H1 (cell line): ENCODE data around the gene MAGI2. TPM values are rescaled to one million over a fixed set of nuclear protein-coding genes. Genes with fewer than 3 reads are reported as not detected.

Experiments
- CTCF ChIA-PET: fragments of 300-600 bp; sonication (Branson Sonifier 250); formaldehyde crosslinking; loops from one replicate; lab custom pipeline; 2021; ENCODE audit not compliant: partially characterized antibody; lab: Charles Lee
- POLR2A ChIA-PET: fragments of 300-600 bp; sonication (Branson Sonifier 250); formaldehyde crosslinking; loops from one replicate; lab custom pipeline; 2021; ENCODE audit warnings: inconsistent platforms; ENCODE audit not compliant: partially characterized antibody; lab: Charles Lee
- DNase-seq, 2 experiments: peaks; one replicate each; pipeline versions ENCODE4 v3.0.0 to v3.0.0-alpha.2; 2010 to 2022; ENCODE audit warnings: low spot score in 2 of 2, low read depth in 1 of 2, mixed read lengths in 1 of 2
- FAIRE-seq: peaks from 2 replicates; lab custom pipeline; 2011; peaks lifted over from hg19 to GRCh38; lab: Jason Lieb, UNC
- H2AFZ ChIP-seq: 2 replicates; pipeline ENCODE4 v1.8.1; 2012; ENCODE audit warnings: low read length, inconsistent platforms
- H2AK5ac ChIP-seq: 2 replicates; pipeline ENCODE4 v1.6.1; 2013; ENCODE audit warnings: low read depth, low read length
- H2BK120ac ChIP-seq: replicated peaks from 2 replicates; pipeline ENCODE3; 2013; ENCODE audit warnings: low read depth, low read length, inconsistent platforms
- H2BK12ac ChIP-seq: 2 replicates; pipeline ENCODE4 v1.6.1; 2013; ENCODE audit warnings: low read depth, low read length
- H2BK15ac ChIP-seq: 2 replicates; pipeline ENCODE4 v1.6.1; 2013; ENCODE audit warnings: low read length
- H2BK20ac ChIP-seq: 2 replicates; pipeline ENCODE4 v1.6.1; 2013; ENCODE audit warnings: low read length
- H2BK5ac ChIP-seq: 2 replicates; pipeline ENCODE4 v1.6.1; 2013; ENCODE audit warnings: low read depth, low read length
- H3K14ac ChIP-seq: 2 replicates; pipeline ENCODE4 v1.6.1; 2013; ENCODE audit warnings: inconsistent platforms; ENCODE audit not compliant: insufficient read length
- H3K18ac ChIP-seq: 2 replicates; pipeline ENCODE4 v1.6.1; 2013; ENCODE audit warnings: low read length; ENCODE audit errors: extremely low read depth
- H3K23ac ChIP-seq: 2 replicates; pipeline ENCODE4 v1.6.1; 2013; ENCODE audit warnings: inconsistent platforms; ENCODE audit not compliant: insufficient read length
- H3K23me2 ChIP-seq: 2 replicates; pipeline ENCODE4 v1.6.1; 2013; ENCODE audit warnings: low read depth, low read length
- H3K27ac ChIP-seq: 2 replicates; pipeline ENCODE4 v1.6.1; 2011; ENCODE audit warnings: low read depth, low read length, inconsistent platforms
- H3K27me3 ChIP-seq, 4 experiments: replicated peaks in 1 of 4; 1 replicate in 1 of 4; 2 replicates in 3 of 4; pipeline versions ENCODE4 v1.6.1 to v1.8.1; 2011 to 2013; ENCODE audit warnings: low read length in 3 of 4, mild to moderate bottlenecking in 3 of 4, inconsistent platforms in 2 of 4, mixed read lengths in 2 of 4, moderate library complexity in 1 of 4; ENCODE audit not compliant: control insufficient read depth in 3 of 4, insufficient read depth in 3 of 4; ENCODE audit errors: extremely low read depth in 1 of 4
- H3K36me3 ChIP-seq, 4 experiments: 2 replicates each; pipeline versions ENCODE4 v1.6.1 to v1.8.1; 2011 to 2013; ENCODE audit warnings: mild to moderate bottlenecking in 4 of 4, low read length in 3 of 4, moderate library complexity in 2 of 4, control low read depth in 1 of 4, inconsistent platforms in 1 of 4; ENCODE audit not compliant: insufficient read depth in 4 of 4, control insufficient read depth in 2 of 4
- H3K4ac ChIP-seq: replicated peaks from 2 replicates; pipeline ENCODE3; 2013; ENCODE audit warnings: low read length, low read depth, mixed read lengths, inconsistent platforms; ENCODE audit not compliant: insufficient read length
- H3K4me1 ChIP-seq, 4 experiments: replicated peaks in 1 of 4; 1 replicate in 1 of 4; 2 replicates in 3 of 4; pipeline versions ENCODE4 v1.6.1 to v1.8.1; 2011 to 2013; ENCODE audit warnings: low read length in 3 of 4, inconsistent platforms in 2 of 4, mixed read lengths in 1 of 4; ENCODE audit not compliant: insufficient read depth in 4 of 4, control insufficient read depth in 3 of 4
- H3K4me2 ChIP-seq, 2 experiments: 2 replicates each; pipeline versions ENCODE4 v1.6.1 to v1.8.1; 2011 to 2013; ENCODE audit warnings: low read depth in 2 of 2, low read length in 2 of 2, control low read depth in 1 of 2, inconsistent platforms in 1 of 2, mild to moderate bottlenecking in 1 of 2; ENCODE audit not compliant: insufficient read depth in 1 of 2
- H3K4me3 ChIP-seq, 4 experiments: fragments of 200-600, 300-600 bp in 1 of 4; sonication (generic), shearing (Covaris generic), sonication (Bioruptor Twin) in 1 of 4; 2 replicates each; pipeline versions ENCODE4 v1.5.1 to v1.8.1; 2011 to 2016; ENCODE audit warnings: low read length in 4 of 4, low read depth in 3 of 4, control low read depth in 2 of 4, inconsistent platforms in 2 of 4, mild to moderate bottlenecking in 2 of 4, mixed read lengths in 1 of 4, moderate library complexity in 1 of 4; ENCODE audit not compliant: insufficient read depth in 2 of 4; ENCODE audit errors: extremely low read depth in 1 of 4
- H3K56ac ChIP-seq: replicated peaks from 2 replicates; pipeline ENCODE3; 2013; ENCODE audit warnings: low read depth, mild to moderate bottlenecking, mixed read lengths, low read length, inconsistent platforms; ENCODE audit not compliant: insufficient read length
- H3K79me1 ChIP-seq: 2 replicates; pipeline ENCODE4 v1.6.1; 2013; ENCODE audit warnings: low read depth, low read length, control low read depth
- H3K79me2 ChIP-seq, 2 experiments: 2 replicates each; pipeline versions ENCODE4 v1.6.1 to v1.8.1; 2012 to 2013; ENCODE audit warnings: low read length in 2 of 2, mild to moderate bottlenecking in 2 of 2, inconsistent platforms in 1 of 2; ENCODE audit not compliant: insufficient read depth in 2 of 2, control insufficient read depth in 1 of 2
- H3K9ac ChIP-seq, 4 experiments: replicated peaks in 1 of 4; 1 replicate in 1 of 4; 2 replicates in 3 of 4; pipeline versions ENCODE4 v1.6.1 to v1.8.1; 2011 to 2013; ENCODE audit warnings: low read depth in 3 of 4, low read length in 3 of 4, control low read depth in 2 of 4, mild to moderate bottlenecking in 2 of 4, moderate library complexity in 2 of 4, inconsistent platforms in 1 of 4; ENCODE audit errors: extremely low read depth in 1 of 4
- H3K9me3 ChIP-seq, 2 experiments: 2 replicates each; pipeline versions ENCODE4 v1.6.1 to v1.8.1; 2012 to 2013; ENCODE audit warnings: mild to moderate bottlenecking in 2 of 2, moderate library complexity in 2 of 2, control low read depth in 1 of 2, inconsistent platforms in 1 of 2, low read depth in 1 of 2, low read length in 1 of 2, mixed read lengths in 1 of 2; ENCODE audit not compliant: insufficient read depth in 2 of 2
- H4K20me1 ChIP-seq, 2 experiments: replicated peaks in 1 of 2; 2 replicates each; pipeline versions ENCODE3 to v1.8.1; 2011 to 2013; ENCODE audit warnings: inconsistent platforms in 2 of 2, low read length in 2 of 2, mild to moderate bottlenecking in 1 of 2; ENCODE audit not compliant: insufficient read depth in 2 of 2, control insufficient read depth in 1 of 2
- H4K5ac ChIP-seq: 2 replicates; pipeline ENCODE4 v1.6.1; 2013; ENCODE audit warnings: low read length, low read depth, mixed read lengths, inconsistent platforms; ENCODE audit not compliant: insufficient read length
- H4K8ac ChIP-seq: 2 replicates; pipeline ENCODE4 v1.8.0; 2013; ENCODE audit warnings: mild to moderate bottlenecking, moderate library complexity, low read length, inconsistent platforms; ENCODE audit not compliant: insufficient read depth; ENCODE audit errors: extremely low read depth
- H4K91ac ChIP-seq: replicated peaks from 2 replicates; pipeline ENCODE3; 2013; ENCODE audit warnings: low read length, mixed read lengths, inconsistent platforms; ENCODE audit not compliant: insufficient read length
- BACH1 ChIP-seq: IDR thresholded peaks from 2 replicates; pipeline ENCODE4 v1.6.1; 2012; ENCODE audit warnings: low read length, improper control_type of control experiment
- CBX5 ChIP-seq: fragments of 300-800, 300-1000 bp; sonication (generic); IDR thresholded peaks from 2 replicates; pipeline ENCODE4 v1.7.1; 2016; ENCODE audit warnings: antibody characterized with exemption, low read length, low read depth
- CHD2 ChIP-seq: IDR thresholded peaks from 2 replicates; pipeline ENCODE4 v1.6.1; 2012; ENCODE audit warnings: low read length, improper control_type of control experiment
- CTCF ChIP-seq, 3 experiments: IDR thresholded peaks; 1 replicate in 2 of 3; 2 replicates in 1 of 3; pipeline versions ENCODE4 v1.5.1 to v1.6.1; 2011; ENCODE audit warnings: low read length in 3 of 3, mild to moderate bottlenecking in 3 of 3, inconsistent platforms in 2 of 3, low read depth in 1 of 3, moderate library complexity in 1 of 3; ENCODE audit not compliant: insufficient read depth in 1 of 3; ENCODE audit errors: control extremely low read depth in 1 of 3
- E2F6 ChIP-seq: IDR thresholded peaks from 2 replicates; pipeline ENCODE4 v1.6.1; 2012; ENCODE audit warnings: inconsistent platforms
- EP300 ChIP-seq, 2 experiments: IDR thresholded peaks; 1 replicate in 1 of 2; 2 replicates in 1 of 2; pipeline ENCODE4 v1.6.1; 2011 to 2012; ENCODE audit warnings: low read depth in 2 of 2, low read length in 2 of 2, mild to moderate bottlenecking in 2 of 2, borderline replicate concordance in 1 of 2, inconsistent platforms in 1 of 2, moderate library complexity in 1 of 2
- RBBP5 ChIP-seq: IDR thresholded peaks from 2 replicates; pipeline ENCODE4 v1.7.1; 2012; ENCODE audit warnings: low read depth, mild to moderate bottlenecking, inconsistent platforms, low read length, moderate library complexity, borderline replicate concordance
- SP1 ChIP-seq: IDR thresholded peaks from 2 replicates; pipeline ENCODE4 v1.6.1; 2011; ENCODE audit warnings: low read depth, low read length
- TEAD4 ChIP-seq: IDR thresholded peaks from 2 replicates; pipeline ENCODE4 v1.6.1; 2012; ENCODE audit warnings: low read depth, low read length, inconsistent platforms, mixed read lengths
- WGBS, 2 experiments: shearing (Covaris generic) in 1 of 2; methylation state at CpG; one replicate each; pipeline versions ENCODE4 v1.1.6 to v1.1.7; 2013 to 2015; ENCODE audit warnings: low lambda C conversion rate in 2 of 2, mixed read lengths in 2 of 2, inconsistent platforms in 1 of 2, low coverage in 1 of 2, missing lambda C conversion rate in 1 of 2; ENCODE audit not compliant: insufficient replicate concordance in 2 of 2, insufficient coverage in 1 of 2, insufficient read length in 1 of 2; ENCODE audit errors: extremely low coverage in 1 of 2, missing lambda C conversion rate in 1 of 2; 5-methylcytosine and 5-hydroxymethylcytosine counted together
- polyA plus RNA-seq, 7 experiments: library from polyadenylated mRNA; depleted of rRNA in 3 of 7; stranded (reverse) in 5 of 7; unstranded in 2 of 7; fragments of >200 nt in 5 of 7; fragments of 200-250 nt in 2 of 7; gene quantifications; 1 replicate in 5 of 7; 2 replicates in 1 of 7; 4 replicates in 1 of 7; pipeline versions ENCODE4 v1.2.1 to v1.2.3, GENCODE V29; 2011 to 2013; ENCODE audit warnings: missing spikeins in 2 of 7, mixed read lengths in 2 of 7
- total RNA-seq: library from RNA; stranded (reverse); fragmentation: NEBNext Ultra II Directional; extraction: Animal tissue kit (Norgen Biotek cat#: 25700); gene quantifications from 2 replicates; pipeline ENCODE4 v1.2.1, GENCODE V29; 2021

Gene MAGI2
- total and polyA plus RNA-seq, 2 of the 8 experiments (the other 6 are each of a cell fraction or from before 2014, with no cell fraction given), result 6.0 to 27.3 TPM

GRCh38 chr7:79296553-79297320 lies 156.7 kb downstream of the MAGI2 start:
- CTCF ChIA-PET, result interaction anchor here (0.5 to 3.2 kb wide), 9 partner anchors 11 to 443 kb away, joined by 3 to 27 read pairs (median 4); no protein-coding TSS in a partner anchor
- TF ChIP-seq TEAD4, result no peak
- TF ChIP-seq RBBP5, result no peak
- no peak for TF ChIP-seq CHD2
- TF ChIP-seq BACH1, result no peak
- TF ChIP-seq CBX5, result no peak
- TF ChIP-seq EP300 (IDR thresholded peaks at IDR 0.05; ENCODE audit: borderline replicate concordance in 1 of 2, low read depth in 2 of 2, low read length in 2 of 2), result no peak
- TF ChIP-seq E2F6, result no peak
- no peak for TF ChIP-seq SP1
- TF ChIP-seq CTCF (IDR thresholded peaks at IDR 0.05; ENCODE audit: control extremely low read depth in 1 of 3, insufficient read depth in 1 of 3, low read depth in 1 of 3, low read length in 3 of 3), result no peak

More at GRCh38 chr7:79296553-79297320, 156.7 kb downstream of the MAGI2 start:
- Histone ChIP-seq H4K20me1 (no peaks in the 10 kb centered on the region), H3K9me3 (no peaks in the 10 kb centered on the region), H3K27ac (no peak overlapping the region), H2BK120ac (no peak overlapping the region), H4K8ac (no peak overlapping the region), H2AK5ac (no peak overlapping the region), H3K79me2 (no peaks in the 10 kb centered on the region), H2BK20ac (no peak overlapping the region), H3K4me2 (no peak overlapping the region), H3K4ac (no peak overlapping the region), H4K91ac (no peak overlapping the region), H3K56ac (no peak overlapping the region), H3K14ac (no peak overlapping the region), H3K23me2 (no peaks in the 10 kb centered on the region), H3K4me1 (no peaks in the 10 kb centered on the region), H2AFZ (no peak overlapping the region), H4K5ac (no peak overlapping the region), H3K18ac (no peak overlapping the region), H2BK12ac (no peak overlapping the region), H3K4me3 (no peak overlapping the region), H3K79me1 (no peaks in the 10 kb centered on the region), H3K27me3 (no peaks in the 10 kb centered on the region), H3K36me3 (no peaks in the 10 kb centered on the region), H2BK5ac (no peak overlapping the region), H3K9ac (no peak overlapping the region), H3K23ac (no peak overlapping the region), H2BK15ac (no peak overlapping the region)
- WGBS, 2 experiments, result 82% methylated on average over 1 of the region's 1 CpG; no CpG with 5 or more reads in 1 of the 2 experiments
- FAIRE-seq, result no peak
- POLR2A ChIA-PET, result no interaction called here
- no peak for DNase-seq
